ENCODE results near the gene ARHGAP15.

Gene ARHGAP15

GRCh38 chr2:143652692-143653091, 523.5 kb downstream of the ARHGAP15 start:
- FAIRE-seq (no peak), DNase-seq (ENCODE audit: insufficient read length, low spot score) (no peak)

- DNase-seq (ENCODE audit: insufficient read length, low spot score) (no peak), FAIRE-seq (no peak)
These were observed 539.0 kb downstream of the ARHGAP15 start for GRCh38 chr2:143668234-143668633.

GRCh38 chr2:143674051-143674450, 544.8 kb downstream of the ARHGAP15 start:
- FAIRE-seq (no peak), DNase-seq (ENCODE audit: insufficient read length, low spot score) (no peak)

GRCh38 chr2:143675021-143675420, 545.8 kb downstream of the ARHGAP15 start:
- FAIRE-seq (no peak), DNase-seq (ENCODE audit: insufficient read length, low spot score) (no peak)

GRCh38 chr2:143679617-143680016, 550.4 kb downstream of the ARHGAP15 start:
- DNase-seq (ENCODE audit: insufficient read length, low spot score): no peak
- no peak for FAIRE-seq

GRCh38 chr2:143680885-143681405, 551.7 kb downstream of the ARHGAP15 start:
- FAIRE-seq (no peak), DNase-seq (ENCODE audit: insufficient read length, low spot score) (no peak)

GRCh38 chr2:143682436-143683055, 553.3 kb downstream of the ARHGAP15 start:
- DNase-seq (ENCODE audit: insufficient read length, low spot score): no peak
- FAIRE-seq: no peak

- no peak for FAIRE-seq
- no peak for DNase-seq (ENCODE audit: insufficient read length, low spot score)
These were observed 554.8 kb downstream of the ARHGAP15 start for GRCh38 chr2:143683977-143684376.

GRCh38 chr2:143684551-143685320, 555.5 kb downstream of the ARHGAP15 start:
- FAIRE-seq (no peak), DNase-seq (ENCODE audit: insufficient read length, low spot score) (no peak)

- DNase-seq (ENCODE audit: insufficient read length, low spot score) (no peak), FAIRE-seq (no peak)
These were observed 556.3 kb downstream of the ARHGAP15 start for GRCh38 chr2:143685421-143686078.

GRCh38 chr2:143686585-143687164, 557.5 kb downstream of the ARHGAP15 start:
- FAIRE-seq (no peak), DNase-seq (ENCODE audit: insufficient read length, low spot score) (peak; percentile 30)

- FAIRE-seq: no peak
- DNase-seq (ENCODE audit: insufficient read length, low spot score): no peak
These were observed 559.0 kb downstream of the ARHGAP15 start for GRCh38 chr2:143688248-143688647.

GRCh38 chr2:143688815-143689214, 559.6 kb downstream of the ARHGAP15 start:
- no peak for FAIRE-seq
- no peak for DNase-seq (ENCODE audit: insufficient read length, low spot score)

- FAIRE-seq (no peak), DNase-seq (ENCODE audit: insufficient read length, low spot score) (no peak)
These were observed 560.3 kb downstream of the ARHGAP15 start for GRCh38 chr2:143689541-143689940.

- no peak for DNase-seq (ENCODE audit: insufficient read length, low spot score)
- FAIRE-seq: no peak
These were observed 561.0 kb downstream of the ARHGAP15 start for GRCh38 chr2:143690235-143690634.

- DNase-seq (ENCODE audit: insufficient read length, low spot score): no peak
- FAIRE-seq: no peak
These were observed 561.9 kb downstream of the ARHGAP15 start for GRCh38 chr2:143691121-143691520.

- no peak for FAIRE-seq
- no peak for DNase-seq (ENCODE audit: insufficient read length, low spot score)
These were observed 562.9 kb downstream of the ARHGAP15 start for GRCh38 chr2:143692162-143692561.

- no peak for FAIRE-seq
- no peak for DNase-seq (ENCODE audit: insufficient read length, low spot score)
These were observed 563.7 kb downstream of the ARHGAP15 start for GRCh38 chr2:143692967-143693366.

GRCh38 chr2:143694335-143694734, 565.1 kb downstream of the ARHGAP15 start:
- DNase-seq (ENCODE audit: insufficient read length, low spot score) (no peak), FAIRE-seq (no peak)

- FAIRE-seq: no peak
- no peak for DNase-seq (ENCODE audit: insufficient read length, low spot score)
These were observed 567.4 kb downstream of the ARHGAP15 start for GRCh38 chr2:143696651-143697050.

- FAIRE-seq: no peak
These were observed 568.5 kb downstream of the ARHGAP15 start for GRCh38 chr2:143697744-143698143.

More at GRCh38 chr2:143697744-143698143, 568.5 kb downstream of the ARHGAP15 start:
- DNase-seq (ENCODE audit: insufficient read length, low spot score): no peak
